Panc1 (cell line): ENCODE results near the gene POLDIP2. TPM values are rescaled to one million over a fixed set of nuclear protein-coding genes. Genes with fewer than 3 reads are reported as not detected.
A peak's percentile ranks its signal among the peaks of the same experiment; 100 is the strongest.

Experiments
- ATAC-seq: fragments of 200-7000 bp; cut with Tn5 transposase; 2 replicates; pipeline ENCODE4 v1.9.1; 2020; ENCODE audit warnings: mild to moderate bottlenecking, moderate library complexity
- BruUV-seq: library from RNA; stranded (reverse); fragments of 400-500 nt; replicated peaks from 2 replicates; lab custom pipeline; 2021; lab: Mats Ljungman, UMichigan
- CTCF ChIA-PET: fragments of 300-600 bp; sonication (Branson Sonifier 250); formaldehyde crosslinking; loops from one replicate; lab custom pipeline; 2022; ENCODE audit warnings: antibody characterized with exemption; lab: Charles Lee
- POLR2A ChIA-PET: fragments of 300-600 bp; sonication (Branson Sonifier 250); formaldehyde crosslinking; loops from one replicate; lab custom pipeline; 2022; ENCODE audit warnings: antibody characterized with exemption; lab: Charles Lee
- DNase-seq: peaks from one replicate; pipeline ENCODE4 v3.0.0-alpha.2; 2010; ENCODE audit warnings: low read depth, low spot score
- H3K27ac ChIP-seq: 2 replicates; pipeline ENCODE4 v1.5.1; 2011; ENCODE audit warnings: mild to moderate bottlenecking, low read length, inconsistent platforms
- H3K27me3 ChIP-seq: fragments of 200-500 bp; sonication (Bioruptor generic); 2 replicates; pipeline ENCODE4 v1.6.0; 2014; ENCODE audit warnings: low read length, inconsistent platforms; ENCODE audit not compliant: control insufficient read depth, insufficient read depth
- H3K36me3 ChIP-seq: fragments of 200-500 bp; sonication (Bioruptor generic); 2 replicates; pipeline ENCODE4 v1.5.1; 2014; ENCODE audit warnings: inconsistent platforms, mild to moderate bottlenecking, low read length, moderate library complexity; ENCODE audit not compliant: control insufficient read depth, insufficient read depth
- H3K4me1 ChIP-seq: 2 replicates; pipeline ENCODE4 v1.5.1; 2011; ENCODE audit warnings: inconsistent platforms, mild to moderate bottlenecking, low read length, moderate library complexity; ENCODE audit not compliant: control insufficient read depth, insufficient read depth
- H3K4me3 ChIP-seq, 2 experiments: 2 replicates each; pipeline ENCODE4 v1.5.1; 2011 to 2012; ENCODE audit warnings: low read depth in 2 of 2, low read length in 2 of 2, mild to moderate bottlenecking in 2 of 2, inconsistent platforms in 1 of 2, moderate library complexity in 1 of 2
- H3K9me3 ChIP-seq: fragments of 200-500 bp; sonication (Bioruptor generic); 2 replicates; pipeline ENCODE4 v1.5.1; 2014; ENCODE audit warnings: low read depth, mild to moderate bottlenecking, inconsistent platforms, low read length, moderate library complexity; ENCODE audit not compliant: control insufficient read depth, insufficient read depth
- CTCF ChIP-seq: fragments of 450-650 bp; IDR thresholded peaks from 2 replicates; pipeline ENCODE4 v1.5.1; 2017; ENCODE audit warnings: mild to moderate bottlenecking
- POLR2AphosphoS5 ChIP-seq: IDR thresholded peaks from 2 replicates; pipeline ENCODE4 v1.6.1; 2012; ENCODE audit warnings: mild to moderate bottlenecking, low read depth, low read length, moderate library complexity
- SIN3A ChIP-seq: IDR thresholded peaks from 2 replicates; pipeline ENCODE4 v1.6.1; 2012; ENCODE audit warnings: low read depth, mild to moderate bottlenecking, low read length, moderate library complexity, borderline replicate concordance; ENCODE audit not compliant: insufficient read depth
- TCF7L2 ChIP-seq: IDR thresholded peaks from 2 replicates; pipeline ENCODE4 v1.6.1; 2011; ENCODE audit warnings: mild to moderate bottlenecking, low read depth, low read length, inconsistent platforms
- in situ Hi-C: cut with HindIII; loops from 2 replicates; pipeline ENCODE4 v1.10.0; 2016; ENCODE audit warnings: low sequenced_read_pairs, low pct_unique_long_range_greater_than_20kb
- intact Hi-C: fragments of 100-400 bp; cut with micrococcal nuclease; formaldehyde crosslinking; loops from one replicate; pipeline ENCODE4 v1.10.0; 2022; ENCODE audit not compliant: unreplicated experiment
- total RNA-seq: library from RNA; stranded (reverse); gene quantifications from one replicate; pipeline ENCODE4 v1.2.1, GENCODE V29; 2021; ENCODE audit not compliant: unreplicated experiment
- TF ChIP-seq, protein P1 (sequence below), 2 experiments: IDR thresholded peaks; 2 replicates each; pipeline ENCODE4 v1.6.1; 2011 to 2012; ENCODE audit warnings: low read depth in 2 of 2, control low read depth in 1 of 2, low read length in 1 of 2, mild to moderate bottlenecking in 1 of 2, moderate library complexity in 1 of 2; ENCODE audit not compliant: insufficient read depth in 1 of 2

Gene POLDIP2
- total RNA-seq, 1 experiment from 2014 or later, result 175 TPM

GRCh38 chr17:28396635-28397239 lies 39.4 kb upstream of the POLDIP2 start:
- CTCF ChIA-PET, result interaction anchor here (1.0 kb wide), 1 partner anchor 20 kb away, joined by 3 read pairs; no protein-coding TSS in a partner anchor
- ATAC-seq, result peak; percentile 50; the same call in 1 of the 2 replicates

GRCh38 chr17:28395968-28396367 lies 38.6 kb upstream of the POLDIP2 start:
- in situ Hi-C loops (no loop called here), intact Hi-C loops (no loop called here)
- no peak for DNase-seq
- ChIA-PET POLR2A (no interaction called here), CTCF (no interaction called here)
- TF ChIP-seq, protein P1, sequence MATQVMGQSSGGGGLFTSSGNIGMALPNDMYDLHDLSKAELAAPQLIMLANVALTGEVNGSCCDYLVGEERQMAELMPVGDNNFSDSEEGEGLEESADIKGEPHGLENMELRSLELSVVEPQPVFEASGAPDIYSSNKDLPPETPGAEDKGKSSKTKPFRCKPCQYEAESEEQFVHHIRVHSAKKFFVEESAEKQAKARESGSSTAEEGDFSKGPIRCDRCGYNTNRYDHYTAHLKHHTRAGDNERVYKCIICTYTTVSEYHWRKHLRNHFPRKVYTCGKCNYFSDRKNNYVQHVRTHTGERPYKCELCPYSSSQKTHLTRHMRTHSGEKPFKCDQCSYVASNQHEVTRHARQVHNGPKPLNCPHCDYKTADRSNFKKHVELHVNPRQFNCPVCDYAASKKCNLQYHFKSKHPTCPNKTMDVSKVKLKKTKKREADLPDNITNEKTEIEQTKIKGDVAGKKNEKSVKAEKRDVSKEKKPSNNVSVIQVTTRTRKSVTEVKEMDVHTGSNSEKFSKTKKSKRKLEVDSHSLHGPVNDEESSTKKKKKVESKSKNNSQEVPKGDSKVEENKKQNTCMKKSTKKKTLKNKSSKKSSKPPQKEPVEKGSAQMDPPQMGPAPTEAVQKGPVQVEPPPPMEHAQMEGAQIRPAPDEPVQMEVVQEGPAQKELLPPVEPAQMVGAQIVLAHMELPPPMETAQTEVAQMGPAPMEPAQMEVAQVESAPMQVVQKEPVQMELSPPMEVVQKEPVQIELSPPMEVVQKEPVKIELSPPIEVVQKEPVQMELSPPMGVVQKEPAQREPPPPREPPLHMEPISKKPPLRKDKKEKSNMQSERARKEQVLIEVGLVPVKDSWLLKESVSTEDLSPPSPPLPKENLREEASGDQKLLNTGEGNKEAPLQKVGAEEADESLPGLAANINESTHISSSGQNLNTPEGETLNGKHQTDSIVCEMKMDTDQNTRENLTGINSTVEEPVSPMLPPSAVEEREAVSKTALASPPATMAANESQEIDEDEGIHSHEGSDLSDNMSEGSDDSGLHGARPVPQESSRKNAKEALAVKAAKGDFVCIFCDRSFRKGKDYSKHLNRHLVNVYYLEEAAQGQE (IDR thresholded peaks at IDR 0.05; ENCODE audit: insufficient read depth in 1 of 2, low read depth in 2 of 2, low read length in 1 of 2), result no peak
- TF ChIP-seq CTCF (no peak), POLR2AphosphoS5 (no peak), TCF7L2 (no peak), SIN3A (no peak)
- no peaks in the 10 kb centered on the region for H3K9me3 ChIP-seq
- no peak overlapping the region for H3K27ac ChIP-seq
- H3K27me3 ChIP-seq, result no peaks in the 10 kb centered on the region
- H3K4me1 ChIP-seq, result peaks cover 8% of the 10 kb centered on the region; the same call in 1 of the 2 replicates
- H3K36me3 ChIP-seq, result no peaks in the 10 kb centered on the region
- no peak overlapping the region for H3K4me3 ChIP-seq
- no peak for ATAC-seq
- no TSS peak for BruUV-seq

More at GRCh38 chr17:28396635-28397239, 39.4 kb upstream of the POLDIP2 start:
- DNase-seq, result no peak
- in situ Hi-C loops, result no loop called here
- intact Hi-C loops, result no loop called here
- TF ChIP-seq TCF7L2 (no peak), CTCF (no peak), SIN3A (no peak), POLR2AphosphoS5 (no peak)
- TF ChIP-seq, protein P1 (IDR thresholded peaks at IDR 0.05; ENCODE audit: insufficient read depth in 1 of 2, low read depth in 2 of 2, low read length in 1 of 2), result no peak
- no peak overlapping the region for H3K4me3 ChIP-seq
- peaks cover 8% of the 10 kb centered on the region; the same call in 1 of the 2 replicates for H3K4me1 ChIP-seq
- H3K9me3 ChIP-seq, result no peaks in the 10 kb centered on the region
- H3K36me3 ChIP-seq, result no peaks in the 10 kb centered on the region
- no peak overlapping the region for H3K27ac ChIP-seq
- POLR2A ChIA-PET, result no interaction called here
- no TSS peak for BruUV-seq
- no peaks in the 10 kb centered on the region for H3K27me3 ChIP-seq
